HL-60 (cell line): ENCODE measurements around the gene SPRED3.

Experiments used
- CTCF ChIP-seq: IDR thresholded peaks from one replicate; pipeline ENCODE4 v1.5.1; 2011; ENCODE audit warnings: low read length, control low read depth, inconsistent platforms; ENCODE audit not compliant: insufficient read depth
- GABPA ChIP-seq: IDR thresholded peaks from 2 replicates; pipeline ENCODE4 v1.6.1; 2012; ENCODE audit warnings: low read depth
- POLR2AphosphoS5 ChIP-seq: IDR thresholded peaks from 2 replicates; pipeline ENCODE4 v1.6.1; 2012; ENCODE audit warnings: low read depth
- SPI1 ChIP-seq: IDR thresholded peaks from 2 replicates; pipeline ENCODE4 v1.6.1; 2012; ENCODE audit warnings: low read depth, mild to moderate bottlenecking, borderline replicate concordance
- TF ChIP-seq, protein P1 (sequence below): IDR thresholded peaks from 2 replicates; pipeline ENCODE4 v1.6.1; 2012; ENCODE audit warnings: low read depth; ENCODE audit not compliant: insufficient replicate concordance

DNA sequence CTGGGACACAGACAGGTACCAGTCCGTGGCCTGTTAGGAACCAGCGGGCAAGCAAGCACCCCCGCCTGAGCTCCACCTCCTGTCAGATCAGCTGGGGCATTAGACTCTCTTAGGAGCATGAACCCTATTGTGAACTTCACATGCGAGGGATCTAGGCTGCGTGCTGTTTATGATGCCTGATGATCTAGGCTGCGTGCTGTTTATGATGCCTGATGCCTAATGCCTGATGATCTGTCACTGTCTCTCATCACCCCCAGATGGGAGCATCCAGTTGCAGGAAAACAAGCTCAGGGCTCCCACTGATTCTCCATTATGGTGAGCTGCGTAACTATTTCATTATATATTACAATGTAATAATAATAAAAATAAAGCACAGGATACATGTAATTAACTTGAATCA lies 33.9 kb downstream of the SPRED3 start:
- TF ChIP-seq CTCF (no peak), POLR2AphosphoS5 (no peak), SPI1 (no peak), GABPA (no peak)
- TF ChIP-seq, protein P1, sequence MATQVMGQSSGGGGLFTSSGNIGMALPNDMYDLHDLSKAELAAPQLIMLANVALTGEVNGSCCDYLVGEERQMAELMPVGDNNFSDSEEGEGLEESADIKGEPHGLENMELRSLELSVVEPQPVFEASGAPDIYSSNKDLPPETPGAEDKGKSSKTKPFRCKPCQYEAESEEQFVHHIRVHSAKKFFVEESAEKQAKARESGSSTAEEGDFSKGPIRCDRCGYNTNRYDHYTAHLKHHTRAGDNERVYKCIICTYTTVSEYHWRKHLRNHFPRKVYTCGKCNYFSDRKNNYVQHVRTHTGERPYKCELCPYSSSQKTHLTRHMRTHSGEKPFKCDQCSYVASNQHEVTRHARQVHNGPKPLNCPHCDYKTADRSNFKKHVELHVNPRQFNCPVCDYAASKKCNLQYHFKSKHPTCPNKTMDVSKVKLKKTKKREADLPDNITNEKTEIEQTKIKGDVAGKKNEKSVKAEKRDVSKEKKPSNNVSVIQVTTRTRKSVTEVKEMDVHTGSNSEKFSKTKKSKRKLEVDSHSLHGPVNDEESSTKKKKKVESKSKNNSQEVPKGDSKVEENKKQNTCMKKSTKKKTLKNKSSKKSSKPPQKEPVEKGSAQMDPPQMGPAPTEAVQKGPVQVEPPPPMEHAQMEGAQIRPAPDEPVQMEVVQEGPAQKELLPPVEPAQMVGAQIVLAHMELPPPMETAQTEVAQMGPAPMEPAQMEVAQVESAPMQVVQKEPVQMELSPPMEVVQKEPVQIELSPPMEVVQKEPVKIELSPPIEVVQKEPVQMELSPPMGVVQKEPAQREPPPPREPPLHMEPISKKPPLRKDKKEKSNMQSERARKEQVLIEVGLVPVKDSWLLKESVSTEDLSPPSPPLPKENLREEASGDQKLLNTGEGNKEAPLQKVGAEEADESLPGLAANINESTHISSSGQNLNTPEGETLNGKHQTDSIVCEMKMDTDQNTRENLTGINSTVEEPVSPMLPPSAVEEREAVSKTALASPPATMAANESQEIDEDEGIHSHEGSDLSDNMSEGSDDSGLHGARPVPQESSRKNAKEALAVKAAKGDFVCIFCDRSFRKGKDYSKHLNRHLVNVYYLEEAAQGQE = no peak
